HG02571 (cell line): Measurements from ENCODE around the gene AHNAK2.
A peak's percentile ranks its signal among the peaks of the same experiment; 100 is the strongest.

Experiments
- ATAC-seq: cut with Tn5 transposase; IDR thresholded peaks from one replicate; pipeline ENCODE4 v1.9.1; 2021; ENCODE audit warnings: mild to moderate bottlenecking, moderate library complexity; ENCODE audit not compliant: unreplicated experiment

The AHNAK2 gene

DNA sequence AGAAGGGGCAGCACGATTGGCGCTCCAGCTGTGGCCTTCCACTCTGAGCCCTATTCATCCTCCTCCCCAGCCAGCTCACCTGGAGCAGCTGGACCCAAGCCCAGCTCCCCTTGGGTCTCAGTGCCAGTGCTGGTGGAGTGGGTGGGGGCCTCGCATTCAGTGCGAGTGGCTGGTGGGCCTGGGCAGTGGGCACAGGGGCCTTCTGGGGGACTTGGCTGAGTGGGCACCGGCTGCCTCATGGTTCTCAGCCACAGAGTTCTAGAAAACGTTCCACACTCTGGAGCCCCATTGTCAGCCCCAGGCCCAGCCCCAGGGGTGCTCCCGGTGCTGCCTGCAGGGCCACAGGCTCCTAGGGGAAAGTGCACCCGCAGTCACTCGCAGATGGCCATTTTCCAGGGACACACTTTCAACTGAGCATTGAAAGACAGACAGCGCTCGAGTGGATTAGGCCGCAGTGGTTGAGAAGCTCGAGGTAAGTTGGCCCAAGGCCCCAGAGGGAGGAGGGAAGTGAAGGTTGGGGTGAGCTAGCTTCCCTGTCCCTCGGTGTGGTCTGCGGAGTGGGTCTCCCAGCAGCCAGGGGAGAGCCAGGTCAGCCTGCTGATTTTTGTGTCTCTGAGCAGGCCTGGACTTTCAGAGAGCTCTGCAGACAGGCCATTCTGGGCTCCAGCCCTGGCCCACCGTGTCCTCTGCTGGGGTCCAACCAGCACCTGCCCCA lies 11.2 kb upstream of the AHNAK2 start:
- no peak for ATAC-seq

- no peak for ATAC-seq
Observed at GRCh38 chr14:104986487-104987164, 8.5 kb upstream of the AHNAK2 start.

DNA sequence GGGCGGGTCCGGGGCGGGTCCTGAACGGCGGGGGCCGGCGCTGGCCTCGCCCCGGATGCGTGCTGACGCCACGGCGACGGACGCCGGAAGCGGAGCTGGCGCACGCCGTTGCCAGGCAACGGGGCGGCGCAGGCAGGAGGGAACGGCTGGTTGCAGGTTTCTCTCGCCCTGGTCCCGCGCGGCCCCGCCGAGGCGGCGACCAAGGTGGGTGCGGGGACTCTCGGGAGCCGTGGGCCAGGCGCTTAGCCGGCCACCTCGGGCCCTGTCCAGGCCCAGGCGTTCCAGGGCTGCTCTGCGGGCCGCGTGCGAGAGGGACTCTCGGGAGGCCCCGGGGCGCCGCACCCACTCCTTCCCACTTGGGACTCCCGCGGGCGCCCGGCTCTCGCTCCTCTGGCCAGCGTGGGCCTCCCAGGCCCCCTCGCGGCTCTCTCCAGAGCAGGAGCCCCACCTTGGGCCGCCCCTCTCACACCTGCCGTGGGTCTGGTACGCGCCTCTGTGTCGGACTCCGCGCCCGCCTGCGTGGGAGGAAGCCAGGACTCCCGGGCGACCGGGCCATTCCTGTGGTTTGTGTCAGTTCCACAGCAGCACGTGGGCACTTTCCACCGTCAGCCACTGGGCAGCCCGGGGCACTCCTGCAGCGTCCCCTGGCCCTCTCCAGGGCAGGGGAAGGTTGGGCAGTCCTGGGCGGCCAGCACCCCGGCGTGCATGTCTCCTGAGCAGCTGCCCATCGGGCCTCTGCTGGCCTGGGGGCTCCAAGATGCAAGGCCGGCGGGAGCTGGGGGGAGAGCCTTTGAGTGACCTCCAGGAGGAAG lies 7.7 kb upstream of the AHNAK2 start, which contains the start of gene CLBA1:
TSS of gene CLBA1 (plus strand) at position 114 of the 812 bp plus-strand sequence. CDS start at position 758, 644 bp downstream.
- ATAC-seq = peak; percentile 89

DNA sequence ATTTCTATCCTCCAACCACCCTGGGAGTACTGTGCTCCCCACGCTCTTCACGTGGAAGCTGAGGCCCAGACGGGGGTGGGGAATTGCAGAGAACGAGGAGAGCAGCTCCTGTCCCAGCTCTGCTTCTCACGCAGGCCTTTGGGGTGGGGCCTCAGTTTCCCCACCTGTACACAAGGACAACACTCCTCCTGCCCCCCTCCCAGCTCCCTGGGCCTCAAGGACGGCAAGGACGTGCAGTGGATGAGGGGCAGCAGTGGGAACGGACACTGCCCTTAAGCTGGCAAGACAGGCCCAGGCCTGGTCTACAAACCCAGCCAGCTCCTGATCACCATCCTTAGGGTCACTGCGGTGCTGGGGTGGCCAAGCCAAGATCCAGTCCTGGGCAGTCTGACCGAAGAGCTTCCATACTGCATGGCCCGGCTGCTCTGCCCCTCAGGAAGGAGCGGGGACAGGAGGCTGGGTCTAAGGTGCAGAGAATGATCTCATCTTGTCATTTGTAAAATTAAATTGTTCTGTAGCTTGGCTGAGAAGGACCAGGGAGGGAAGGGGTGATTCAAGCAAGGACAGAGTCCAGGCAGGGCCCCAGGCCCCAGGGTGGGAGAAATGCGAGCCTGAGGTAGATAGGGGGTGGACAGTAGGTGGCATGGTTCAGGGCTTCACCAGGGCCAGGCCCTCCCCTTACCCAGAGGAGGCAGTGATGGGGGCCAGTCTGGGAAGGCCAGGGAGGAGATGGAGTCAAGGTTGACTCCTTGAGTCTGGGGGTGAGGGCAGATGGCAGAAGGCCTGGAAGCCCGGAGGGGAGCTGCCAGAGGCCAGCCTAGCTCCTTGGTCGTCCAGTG lies 6.1 kb upstream of the AHNAK2 start:
- ATAC-seq = no peak

- ATAC-seq = no peak
Observed at GRCh38 chr14:104983231-104983721, 5.1 kb upstream of the AHNAK2 start.

- no peak for ATAC-seq
Observed at GRCh38 chr14:104982548-104983230, 4.5 kb upstream of the AHNAK2 start.

- no peak for ATAC-seq
Observed at GRCh38 chr14:104981699-104982541, 3.7 kb upstream of the AHNAK2 start.

- no peak for ATAC-seq
Observed at GRCh38 chr14:104980611-104981531, 2.7 kb upstream of the AHNAK2 start.

GRCh38 chr14:104979758-104980610 lies 1.8 kb upstream of the AHNAK2 start:
- ATAC-seq = no peak

DNA sequence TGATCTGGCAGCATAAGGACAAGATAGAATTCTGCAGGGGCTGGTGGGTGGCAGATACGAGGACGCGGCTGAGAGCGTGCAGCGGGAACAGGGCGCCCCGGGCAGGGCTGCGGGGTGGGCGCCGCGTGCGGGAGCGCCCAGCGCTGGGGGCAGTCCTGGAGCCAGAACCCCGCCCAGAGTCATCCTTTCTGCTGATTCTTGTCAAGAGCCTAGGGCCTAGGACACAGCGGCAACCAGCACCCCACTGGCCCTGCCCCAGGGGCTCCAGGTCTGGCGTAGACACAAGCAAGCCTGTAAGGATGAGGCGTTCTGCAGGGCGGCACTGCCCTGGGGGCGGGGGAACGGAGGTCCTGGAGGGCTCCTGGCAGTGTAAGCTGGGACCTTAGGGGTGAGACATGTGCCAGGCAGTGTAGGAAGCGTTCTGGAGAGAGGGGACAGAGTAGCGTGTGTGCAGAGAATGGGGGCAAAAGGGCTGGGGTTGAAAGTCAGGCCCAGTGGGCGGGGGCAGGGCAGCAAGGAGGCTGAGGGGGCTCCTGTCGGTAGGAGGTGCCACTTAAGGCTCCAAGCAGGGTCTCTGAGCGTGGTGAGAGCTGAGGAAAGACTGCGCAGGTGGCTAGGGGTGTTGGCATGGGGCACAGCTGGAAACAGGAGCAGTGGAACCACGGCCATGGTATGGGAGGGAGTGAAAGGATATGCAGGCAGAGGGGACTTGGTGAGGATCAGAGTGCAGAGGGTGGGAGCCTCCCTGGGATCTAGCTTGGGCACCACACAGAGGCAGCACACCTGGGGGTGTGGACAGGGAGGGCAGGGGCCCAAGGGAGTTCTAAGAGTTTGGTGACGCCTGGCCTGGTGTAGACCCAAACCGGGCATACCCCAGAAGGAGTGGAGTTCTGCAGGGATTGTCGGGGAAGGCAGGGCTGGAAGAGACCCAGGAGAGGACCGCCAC lies 845 bp upstream of the AHNAK2 start:
- ATAC-seq = no peak

DNA sequence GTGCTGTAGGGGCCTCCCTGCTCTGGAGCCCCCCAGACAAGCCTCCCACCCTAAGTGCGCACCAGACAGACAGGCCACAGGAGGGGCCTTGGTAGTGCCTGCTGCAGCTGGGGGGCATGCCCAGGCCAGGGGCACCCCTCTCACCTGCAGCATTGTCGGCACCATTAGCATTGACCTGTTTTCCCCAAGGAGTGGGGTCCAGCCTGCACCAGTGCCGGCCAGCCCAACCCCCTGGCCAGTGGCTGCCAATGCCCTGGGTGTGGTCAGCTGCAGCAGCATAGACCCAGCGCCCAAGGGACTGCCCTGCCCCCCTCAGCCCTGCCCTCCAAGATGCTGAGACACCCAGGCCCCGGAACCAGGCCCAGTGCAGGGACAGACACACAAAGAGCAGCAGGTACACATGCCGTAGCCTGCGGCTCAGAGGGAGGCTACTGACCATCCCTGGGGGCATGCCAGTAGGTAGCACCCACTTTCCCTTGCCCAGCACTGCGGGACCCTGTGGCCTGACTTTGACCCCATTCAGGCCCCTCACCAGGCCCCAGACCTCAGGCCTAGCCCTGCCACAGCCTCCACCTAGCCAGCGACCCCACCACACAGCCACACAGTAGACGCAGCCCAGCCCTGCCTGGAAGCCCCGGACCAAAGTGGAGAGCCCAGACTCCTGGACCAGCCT lies 1.0 kb downstream of the AHNAK2 start:
- no peak for ATAC-seq

GRCh38 chr14:104976198-104977007 lies 1.8 kb downstream of the AHNAK2 start:
- ATAC-seq = no peak

- no peak for ATAC-seq
Observed at GRCh38 chr14:104975481-104976197, 2.5 kb downstream of the AHNAK2 start.
